ENCODE results near the gene ING5.
"Not testable (repeated sequence)": the region's sequence is repeated elsewhere in the genome, so short reads cannot be mapped to it uniquely, and the experiment has no call there.

ING5 gene

DNA sequence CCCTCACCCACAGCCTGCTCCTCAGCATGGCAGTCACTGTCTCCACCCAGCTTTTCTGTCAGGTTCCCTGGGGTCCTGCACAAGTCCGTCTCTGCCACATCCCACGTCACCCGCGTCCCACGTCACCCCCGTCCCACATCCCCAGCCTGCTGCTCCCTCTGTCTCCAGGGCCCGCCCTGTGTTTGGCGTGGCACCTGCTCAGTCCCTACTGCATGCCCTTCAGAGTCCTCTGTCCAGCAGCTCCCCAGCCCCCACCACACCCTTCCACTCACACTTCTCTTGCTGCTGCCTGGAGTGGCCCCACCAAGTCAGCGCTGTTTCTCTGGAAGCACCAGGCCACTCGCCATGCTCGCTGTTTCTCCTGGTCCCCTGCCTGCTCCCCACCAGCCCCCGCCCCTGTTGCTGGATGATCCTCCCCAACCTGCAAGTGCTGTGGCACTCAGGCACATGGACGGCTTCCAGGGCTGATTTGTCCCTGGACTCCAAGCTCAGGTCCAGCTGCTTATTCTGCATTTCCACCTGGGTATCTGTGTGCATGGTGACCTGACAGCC lies 45.6 kb upstream of the ING5 start:
- H3K27ac ChIP-seq, result no peak overlapping the region
- TF ChIP-seq CTCF (IDR thresholded peaks at IDR 0.05), result no peak
- TF ChIP-seq ZFX (IDR thresholded peaks at IDR 0.05; ENCODE audit: borderline replicate concordance), result no peak

- no peak for TF ChIP-seq CTCF (IDR thresholded peaks at IDR 0.05)
- no peak for TF ChIP-seq ZFX (IDR thresholded peaks at IDR 0.05; ENCODE audit: borderline replicate concordance)
- H3K27ac ChIP-seq, result no peak overlapping the region
Measured at GRCh38 chr2:241657786-241658254, 44.0 kb upstream of the ING5 start.

- TF ChIP-seq CTCF (IDR thresholded peaks at IDR 0.05) (no peak), ZFX (IDR thresholded peaks at IDR 0.05; ENCODE audit: borderline replicate concordance) (no peak)
- H3K27ac ChIP-seq, result no peak overlapping the region
Measured at GRCh38 chr2:241658296-241658695, 43.5 kb upstream of the ING5 start.

GRCh38 chr2:241659150-241659739 lies 42.6 kb upstream of the ING5 start:
- H3K27ac ChIP-seq, result no peak overlapping the region

GRCh38 chr2:241660593-241661213 lies 41.1 kb upstream of the ING5 start:
- H3K27ac ChIP-seq, result no peak overlapping the region
- no peak for TF ChIP-seq CTCF (IDR thresholded peaks at IDR 0.05)

More at GRCh38 chr2:241659150-241659739, 42.6 kb upstream of the ING5 start:
- TF ChIP-seq CTCF (IDR thresholded peaks at IDR 0.05) (peak; percentile 85), ZFX (IDR thresholded peaks at IDR 0.05; ENCODE audit: borderline replicate concordance) (no peak)

DNA sequence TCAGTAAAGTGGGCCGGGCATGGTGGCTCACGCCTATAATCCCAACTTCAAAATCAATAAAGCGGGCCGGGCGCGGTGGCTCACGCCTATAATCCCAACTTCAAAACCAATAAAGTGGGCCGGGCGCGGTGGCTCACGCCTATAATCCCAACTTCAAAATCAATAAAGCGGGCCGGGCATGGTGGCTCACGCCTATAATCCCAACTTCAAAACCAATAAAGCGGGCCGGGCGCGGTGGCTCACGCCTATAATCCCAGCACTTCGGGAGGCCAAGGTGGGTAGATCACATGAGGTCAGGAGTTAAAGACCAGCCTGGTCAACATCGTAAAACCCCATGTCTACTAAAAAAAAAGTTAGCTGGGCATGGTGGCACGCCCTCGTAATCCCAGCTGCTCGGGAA lies 39.1 kb upstream of the ING5 start:
- not testable (repeated sequence) for H3K27ac ChIP-seq

GRCh38 chr2:241665731-241666440 lies 36.0 kb upstream of the ING5 start:
- H3K27ac ChIP-seq, result no peak overlapping the region
- TF ChIP-seq CTCF (IDR thresholded peaks at IDR 0.05), result peak; percentile 32; the same call in 1 of the 2 replicates
- no peak for TF ChIP-seq ZFX (IDR thresholded peaks at IDR 0.05; ENCODE audit: borderline replicate concordance)
